IMR-90 (cell line): ENCODE results near the gene MFAP3L. TPM values are rescaled to one million over a fixed set of nuclear protein-coding genes. Genes with fewer than 3 reads are reported as not detected.

ENCODE experiments used
- ATAC-seq: fragments of 200-7000 bp; cut with Tn5 transposase; 2 replicates; pipeline ENCODE4 v1.9.1; 2020; ENCODE audit warnings: low read depth, mild to moderate bottlenecking, moderate library complexity
- BruUV-seq: library from RNA; stranded (reverse); fragments of 400-500 nt; replicated peaks from 2 replicates; lab custom pipeline; 2021; lab: Mats Ljungman, UMichigan
- CTCF ChIA-PET: fragments of 300-600 bp; formaldehyde crosslinking; extraction: SDS; loops from one replicate; lab custom pipeline; 2021; ENCODE audit warnings: antibody characterized with exemption; lab: Yijun Ruan, JAX
- POLR2A ChIA-PET: fragments of 300-600 bp; sonication (Branson Sonifier 250); formaldehyde crosslinking; loops from one replicate; lab custom pipeline; 2022; ENCODE audit warnings: antibody characterized with exemption; ENCODE audit not compliant: unreplicated experiment; lab: Charles Lee
- DNase-seq: peaks from one replicate; pipeline ENCODE4 v3.0.0; 2013
- H2AFZ ChIP-seq: replicated peaks from 2 replicates; pipeline ENCODE3; 2013; ENCODE audit warnings: low read length, mild to moderate bottlenecking; ENCODE audit not compliant: poor library complexity
- H2AK5ac ChIP-seq: 2 replicates; pipeline ENCODE4 v1.6.1; 2013; ENCODE audit warnings: low read depth, low read length, inconsistent platforms
- H2AK9ac ChIP-seq: replicated peaks from 2 replicates; pipeline ENCODE3; 2013; ENCODE audit warnings: mild to moderate bottlenecking, low read depth, low read length, moderate library complexity; ENCODE audit not compliant: poor library complexity
- H2BK120ac ChIP-seq: 2 replicates; pipeline ENCODE4 v1.6.1; 2013; ENCODE audit warnings: low read depth, low read length, inconsistent platforms
- H2BK15ac ChIP-seq: 3 replicates; pipeline ENCODE4 v1.6.1; 2013; ENCODE audit warnings: low read depth, low read length, inconsistent platforms
- H2BK20ac ChIP-seq: 2 replicates; pipeline ENCODE4 v1.6.1; 2013; ENCODE audit warnings: low read depth, mild to moderate bottlenecking, inconsistent platforms, low read length, moderate library complexity
- H2BK5ac ChIP-seq: 2 replicates; pipeline ENCODE4 v1.6.1; 2013; ENCODE audit warnings: mild to moderate bottlenecking, low read depth, low read length, inconsistent platforms; ENCODE audit not compliant: poor library complexity, severe bottlenecking
- H3K14ac ChIP-seq: replicated peaks from 2 replicates; pipeline ENCODE4 v1.6.1; 2013; ENCODE audit warnings: low read depth, low read length, inconsistent platforms
- H3K18ac ChIP-seq: 2 replicates; pipeline ENCODE4 v1.6.1; 2013; ENCODE audit warnings: low read depth, low read length, control low read depth
- H3K23ac ChIP-seq: 2 replicates; pipeline ENCODE4 v1.6.1; 2013; ENCODE audit warnings: low read depth, low read length, inconsistent platforms
- H3K27ac ChIP-seq: 2 replicates; pipeline ENCODE4 v1.5.1; 2013; ENCODE audit warnings: mild to moderate bottlenecking, control low read depth, low read length; ENCODE audit not compliant: insufficient read depth
- H3K27me3 ChIP-seq: 2 replicates; pipeline ENCODE4 v1.6.1; 2013; ENCODE audit warnings: low read length; ENCODE audit not compliant: control insufficient read depth, insufficient read depth
- H3K36me3 ChIP-seq: 2 replicates; pipeline ENCODE4 v1.6.1; 2013; ENCODE audit warnings: low read length, mixed read lengths; ENCODE audit not compliant: control insufficient read depth, insufficient read depth
- H3K4ac ChIP-seq: 2 replicates; pipeline ENCODE4 v1.6.1; 2013; ENCODE audit warnings: low read depth, low read length, inconsistent platforms
- H3K4me1 ChIP-seq: 2 replicates; pipeline ENCODE4 v1.6.1; 2013; ENCODE audit warnings: low read length, mixed read lengths; ENCODE audit not compliant: control insufficient read depth, insufficient read depth
- H3K4me2 ChIP-seq: 2 replicates; pipeline ENCODE4 v1.6.1; 2013; ENCODE audit warnings: low read depth, mild to moderate bottlenecking, control low read depth, low read length, moderate library complexity
- H3K4me3 ChIP-seq: 2 replicates; pipeline ENCODE4 v1.5.1; 2013; ENCODE audit warnings: low read depth, mild to moderate bottlenecking, control low read depth, low read length, moderate library complexity; ENCODE audit not compliant: insufficient read depth
- H3K56ac ChIP-seq: 2 replicates; pipeline ENCODE4 v1.6.1; 2013; ENCODE audit warnings: low read length, inconsistent platforms; ENCODE audit not compliant: insufficient read depth; ENCODE audit errors: extremely low read depth
- H3K79me1 ChIP-seq, 2 experiments: 2 replicates each; pipeline ENCODE4 v1.6.1; 2013; ENCODE audit warnings: low read length in 2 of 2, inconsistent platforms in 1 of 2, low read depth in 1 of 2
- H3K9ac ChIP-seq: 2 replicates; pipeline ENCODE4 v1.6.1; 2013; ENCODE audit warnings: low read depth, low read length, control low read depth
- H3K9me1 ChIP-seq: 2 replicates; pipeline ENCODE4 v1.6.1; 2013; ENCODE audit warnings: low read length, inconsistent platforms; ENCODE audit not compliant: insufficient read depth
- H3K9me3 ChIP-seq: 2 replicates; pipeline ENCODE4 v1.6.1; 2013; ENCODE audit warnings: low read length; ENCODE audit not compliant: control insufficient read depth, insufficient read depth
- H4K20me1 ChIP-seq: 2 replicates; pipeline ENCODE4 v1.6.1; 2013; ENCODE audit warnings: low read length, inconsistent platforms; ENCODE audit not compliant: insufficient read depth
- H4K5ac ChIP-seq: 2 replicates; pipeline ENCODE4 v1.6.1; 2013; ENCODE audit warnings: mild to moderate bottlenecking, low read depth, low read length, control low read depth
- H4K8ac ChIP-seq, 2 experiments: 2 replicates each; pipeline ENCODE4 v1.6.1; 2013; ENCODE audit warnings: low read depth in 2 of 2, low read length in 2 of 2, control low read depth in 1 of 2, inconsistent platforms in 1 of 2
- H4K91ac ChIP-seq: 2 replicates; pipeline ENCODE4 v1.6.1; 2013; ENCODE audit warnings: low read depth, low read length, inconsistent platforms; ENCODE audit not compliant: insufficient read depth
- BHLHE40 ChIP-seq: fragments of 150-350 bp; IDR thresholded peaks from 2 replicates; pipeline ENCODE4 v1.6.1; 2016; ENCODE audit warnings: mild to moderate bottlenecking, low read depth, low read length
- CEBPB ChIP-seq: IDR thresholded peaks from 2 replicates; pipeline ENCODE4 v1.6.1; 2012; ENCODE audit warnings: low read depth, low read length, improper control_type of control experiment
- MAZ ChIP-seq: IDR thresholded peaks from 2 replicates; pipeline ENCODE4 v1.6.1; 2012; ENCODE audit warnings: low read depth, mild to moderate bottlenecking, low read length, improper control_type of control experiment, moderate library complexity, borderline replicate concordance
- MXI1 ChIP-seq: IDR thresholded peaks from 2 replicates; pipeline ENCODE4 v1.6.1; 2012; ENCODE audit warnings: low read depth, mild to moderate bottlenecking, low read length, moderate library complexity, borderline replicate concordance
- POLR2A ChIP-seq: IDR thresholded peaks from 2 replicates; pipeline ENCODE4 v1.6.1; 2012; ENCODE audit warnings: mild to moderate bottlenecking, low read depth, low read length
- RCOR1 ChIP-seq: IDR thresholded peaks from 2 replicates; pipeline ENCODE4 v1.6.1; 2012; ENCODE audit warnings: mild to moderate bottlenecking, low read length, improper control_type of control experiment; ENCODE audit not compliant: insufficient replicate concordance
- USF2 ChIP-seq: fragments of 150-350 bp; IDR thresholded peaks from 2 replicates; pipeline ENCODE4 v1.6.1; 2017; ENCODE audit warnings: mild to moderate bottlenecking, antibody characterized with exemption, low read length, low read depth
- WGBS, 2 experiments: methylation state at CpG; one replicate each; pipeline versions ENCODE4 v1.1.5 to v1.1.7; 2013; ENCODE audit warnings: missing lambda C conversion rate in 2 of 2; ENCODE audit not compliant: insufficient read length in 1 of 2; ENCODE audit errors: extremely low coverage in 2 of 2; 5-methylcytosine and 5-hydroxymethylcytosine counted together
- dilution Hi-C: fragments of 300-500 bp; cut with HindIII; formaldehyde crosslinking; loops from one replicate; pipeline ENCODE4 v1.14.3; 2018; ENCODE audit warnings: low sequenced_read_pairs; ENCODE audit not compliant: unreplicated experiment
- in situ Hi-C: fragments of 300-500 bp; cut with MboI; formaldehyde crosslinking; loops from 3 replicates; pipeline ENCODE4 v1.14.3; 2019; ENCODE audit warnings: low sequenced_read_pairs, inconsistent platforms, mixed read lengths
- intact Hi-C: fragments of 100-400 bp; cut with micrococcal nuclease; formaldehyde crosslinking; loops from 2 replicates; pipeline ENCODE4 v1.10.0; 2022
- polyA plus RNA-seq, 3 experiments: library from polyadenylated mRNA; depleted of rRNA; stranded (reverse); fragments of >200 nt; gene quantifications; 2 replicates each; pipeline ENCODE4 v1.2.3, GENCODE V29; 2012; ENCODE audit warnings: low replicate concordance in 1 of 3
- total RNA-seq: library from RNA; depleted of rRNA; stranded (reverse); fragments of >200 nt; gene quantifications from 2 replicates; pipeline ENCODE4 v1.2.3, GENCODE V29; 2012

MFAP3L gene
- total and polyA plus RNA-seq, 2 of the 4 experiments (the other 2 are of a cell fraction) = 0.22 to 0.36 TPM

- dilution Hi-C loops = no loop called here
- no peak overlapping the region for H3K4ac ChIP-seq
- no peak overlapping the region for H4K8ac ChIP-seq
- no peak for ATAC-seq
- H4K20me1 ChIP-seq = no peaks in the 10 kb centered on the region
- H3K27me3 ChIP-seq = 0 out of 2 replicates have a peak, but pooled peaks cover 1% of the 10 kb centered on the region
- H3K4me2 ChIP-seq = no peak overlapping the region
- no peak overlapping the region for H2BK5ac ChIP-seq
- H3K23ac ChIP-seq = no peak overlapping the region
- H3K4me3 ChIP-seq = no peak overlapping the region
- H2BK15ac ChIP-seq = no peak overlapping the region
- H2AK5ac ChIP-seq = no peak overlapping the region
- no peak for DNase-seq
- H3K56ac ChIP-seq = no peak overlapping the region
- H3K4me1 ChIP-seq = no peaks in the 10 kb centered on the region
- H3K18ac ChIP-seq = no peak overlapping the region
- H3K36me3 ChIP-seq = no peaks in the 10 kb centered on the region
- no TSS peak for BruUV-seq
- H4K91ac ChIP-seq = no peak overlapping the region
- whole genome bisulfite sequencing, 2 experiments = no CpG with 5 or more reads among the region's 4 CpGs
- H3K9me1 ChIP-seq = no peaks in the 10 kb centered on the region
- H3K9ac ChIP-seq = no peak overlapping the region
- H3K79me1 ChIP-seq = no peaks in the 10 kb centered on the region
- intact Hi-C loops = no loop called here
- POLR2A ChIA-PET = no interaction called here
- in situ Hi-C loops = no loop called here
- no peak overlapping the region for H3K27ac ChIP-seq
- H2AK9ac ChIP-seq = no peak overlapping the region
- H2BK20ac ChIP-seq = no peak overlapping the region
- TF ChIP-seq BHLHE40 = no peak
- TF ChIP-seq CEBPB = no peak
- no peak for TF ChIP-seq USF2
- no peak for TF ChIP-seq POLR2A
- no peak for TF ChIP-seq MAZ
- no peak for TF ChIP-seq MXI1
- no peak for TF ChIP-seq RCOR1
- no peak overlapping the region for H2AFZ ChIP-seq
- no peak overlapping the region for H4K5ac ChIP-seq
- no peak overlapping the region for H3K14ac ChIP-seq
- H3K9me3 ChIP-seq = no peaks in the 10 kb centered on the region
- no peak overlapping the region for H2BK120ac ChIP-seq
- CTCF ChIA-PET = no interaction called here
These were observed 10.9 kb downstream of the MFAP3L start for GRCh38 chr4:170015285-170015684.
